Left ventricle myocardium superior (tissue), 1 donor: Measurements from ENCODE around the gene MVP. TPM values are rescaled to one million over a fixed set of nuclear protein-coding genes. Genes with fewer than 3 reads are reported as not detected.
A peak's percentile ranks its signal among the peaks of the same experiment; 100 is the strongest.

Experiments
- ATAC-seq: fragments of 200-7000 bp; cut with Tn5 transposase; one replicate; pipeline ENCODE4 v1.9.1; 2020; ENCODE audit warnings: mild to moderate bottlenecking, moderate library complexity
- DNase-seq: peaks from one replicate; pipeline ENCODE4 v3.0.0-alpha.2; 2020
- intact Hi-C: fragments of 100-400 bp; cut with micrococcal nuclease; formaldehyde crosslinking; loops from one replicate; pipeline ENCODE4 v1.11.0; 2022
- total RNA-seq: library from RNA; stranded (reverse); fragmentation: NEBNext Ultra II Directional; extraction: Animal tissue kit (Norgen Biotek cat#: 25700); gene quantifications from one replicate; pipeline ENCODE4 v1.2.1, GENCODE V29; 2021
- donor health status: DM: no; HTN: yes; CAD: no; lungs with severe emphysema.

Gene MVP
- total RNA-seq, 1 donor from 2014 or later: 47.0 TPM

GRCh38 chr16:29835926-29836325 is 15.7 kb downstream of the MVP start:
- intact Hi-C loops: no loop called here
- ATAC-seq (no peak), DNase-seq (no peak)

GRCh38 chr16:29836623-29837022 is 16.4 kb downstream of the MVP start:
- intact Hi-C loops: no loop called here
- no peak for DNase-seq
- no peak for ATAC-seq

GRCh38 chr16:29837841-29838240 is 17.6 kb downstream of the MVP start:
- intact Hi-C loops: no loop called here
- DNase-seq: no peak
- no peak for ATAC-seq

GRCh38 chr16:29839822-29840221 is 19.6 kb downstream of the MVP start:
- ATAC-seq (peak; percentile 74), DNase-seq (no peak)
- intact Hi-C loops: no loop called here

- DNase-seq: no peak
- ATAC-seq: no peak
- intact Hi-C loops: no loop called here
These were observed 20.0 kb downstream of the MVP start for GRCh38 chr16:29840240-29840639.

- ATAC-seq (no peak), DNase-seq (no peak)
- intact Hi-C loops: no loop called here
These were observed 21.4 kb downstream of the MVP start for GRCh38 chr16:29841631-29842030.

GRCh38 chr16:29842732-29843346 is 22.6 kb downstream of the MVP start:
- intact Hi-C loops: no loop called here
- no peak for ATAC-seq
- no peak for DNase-seq

GRCh38 chr16:29843931-29844330 is 23.7 kb downstream of the MVP start:
- ATAC-seq (no peak), DNase-seq (no peak)
- intact Hi-C loops: no loop called here

- DNase-seq (peak; percentile 55), ATAC-seq (no peak)
- intact Hi-C loops: no loop called here
These were observed 24.5 kb downstream of the MVP start for GRCh38 chr16:29844575-29845331.

- intact Hi-C loops: no loop called here
- DNase-seq (no peak), ATAC-seq (no peak)
These were observed 25.4 kb downstream of the MVP start for GRCh38 chr16:29845656-29846055.

- intact Hi-C loops: no loop called here
- ATAC-seq (peak; percentile 83), DNase-seq (peak; percentile 87)
These were observed 28.4 kb downstream of the MVP start for GRCh38 chr16:29848420-29849297.

GRCh38 chr16:29849505-29849904 is 29.2 kb downstream of the MVP start:
- DNase-seq: no peak
- intact Hi-C loops: no loop called here
- peak; percentile 17 for ATAC-seq

- DNase-seq (no peak), ATAC-seq (no peak)
- intact Hi-C loops: no loop called here
These were observed 30.7 kb downstream of the MVP start for GRCh38 chr16:29850998-29851397.

GRCh38 chr16:29852654-29853053 is 32.4 kb downstream of the MVP start:
- intact Hi-C loops: no loop called here
- DNase-seq (no peak), ATAC-seq (peak; percentile 59)

- intact Hi-C loops: no loop called here
- ATAC-seq (no peak), DNase-seq (no peak)
These were observed 34.3 kb downstream of the MVP start for GRCh38 chr16:29854520-29855100.

GRCh38 chr16:29857133-29857760 is 37.0 kb downstream of the MVP start:
- no peak for ATAC-seq
- intact Hi-C loops: no loop called here
- DNase-seq: no peak

- ATAC-seq (no peak), DNase-seq (no peak)
- intact Hi-C loops: no loop called here
These were observed 38.0 kb downstream of the MVP start for GRCh38 chr16:29858149-29858849.

GRCh38 chr16:29858974-29859373 is 38.7 kb downstream of the MVP start:
- intact Hi-C loops: no loop called here
- DNase-seq: no peak
- no peak for ATAC-seq

- ATAC-seq: peak; percentile 10
- intact Hi-C loops: no loop called here
- DNase-seq: peak; percentile 52
These were observed 40.0 kb downstream of the MVP start for GRCh38 chr16:29860218-29860617.
